Mesothelial cell of epicardium (in vitro differentiated cells): ENCODE data around the gene CCDC43. TPM values are rescaled to one million over a fixed set of nuclear protein-coding genes. Genes with fewer than 3 reads are reported as not detected.
A peak's percentile ranks its signal among the peaks of the same experiment; 100 is the strongest.

ENCODE experiments used
- DNase-seq, 2 experiments: peaks; one replicate each; pipeline ENCODE4 v3.0.0; 2021; ENCODE audit warnings: low spot score in 2 of 2; ENCODE audit not compliant: unreplicated experiment in 2 of 2
- H3K27ac Mint-ChIP-seq: 2 replicates; pipeline ENCODE4 v1.8.0; 2021; ENCODE audit warnings: mixed read lengths
- H3K27me3 Mint-ChIP-seq: 2 replicates; pipeline ENCODE4 v1.8.0; 2021; ENCODE audit warnings: low read depth, mixed read lengths
- H3K36me3 Mint-ChIP-seq: 2 replicates; pipeline ENCODE4 v1.8.0; 2021; ENCODE audit warnings: mixed read lengths
- H3K4me1 Mint-ChIP-seq: 2 replicates; pipeline ENCODE4 v1.8.0; 2021; ENCODE audit warnings: mixed read lengths
- H3K4me3 Mint-ChIP-seq: 2 replicates; pipeline ENCODE4 v1.8.0; 2021; ENCODE audit warnings: mild to moderate bottlenecking, moderate library complexity, mixed read lengths
- H3K9me3 Mint-ChIP-seq: 2 replicates; pipeline ENCODE4 v1.8.0; 2021; ENCODE audit warnings: mixed read lengths
- total RNA-seq: library from RNA; stranded (reverse); gene quantifications from 3 replicates; pipeline ENCODE4 v1.2.1, GENCODE V29; 2021
- TF ChIP-seq, protein P1 (sequence below): fragments of 200-600 bp; sonication (generic); IDR thresholded peaks from one replicate; pipeline ENCODE4 v1.5.0; 2021; ENCODE audit warnings: antibody characterized with exemption; ENCODE audit not compliant: unreplicated experiment

Gene CCDC43
- total RNA-seq, 1 donor from 2014 or later, result 24.9 TPM

DNA sequence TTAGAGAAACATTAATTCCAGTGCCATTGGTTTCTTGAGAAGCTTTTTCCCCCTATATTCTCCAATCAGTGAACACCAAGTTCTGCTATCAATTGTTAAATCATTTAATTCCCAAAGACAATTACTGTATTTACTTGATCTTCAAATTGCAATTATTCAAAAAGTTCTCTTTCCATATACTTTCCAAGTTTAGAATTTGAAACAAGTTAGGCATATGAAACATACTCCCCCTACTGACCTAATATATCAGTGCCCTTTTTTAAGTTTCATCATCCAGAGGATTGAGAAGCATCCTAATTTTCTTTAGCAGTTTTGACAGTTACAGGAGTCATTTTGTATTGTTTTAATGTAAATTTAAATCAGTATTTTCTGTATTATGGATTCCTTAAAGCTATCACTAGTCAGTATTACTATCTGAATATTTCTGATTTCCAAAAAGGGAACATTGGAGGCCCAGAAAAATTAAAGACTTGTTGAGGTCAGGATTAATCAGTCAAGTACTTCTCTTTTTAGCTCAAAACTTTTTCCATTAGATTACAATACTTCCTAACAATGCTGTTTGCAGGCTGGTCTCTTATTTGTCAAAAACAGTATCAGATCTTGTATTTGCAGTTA is 17.0 kb downstream of the CCDC43 start:
- no peak for DNase-seq
- H3K4me1 Mint-ChIP-seq, result no peaks in the 10 kb centered on the region
- H3K27me3 Mint-ChIP-seq, result no peaks in the 10 kb centered on the region
- no peak overlapping the region for H3K4me3 Mint-ChIP-seq
- no peaks in the 10 kb centered on the region for H3K9me3 Mint-ChIP-seq
- H3K36me3 Mint-ChIP-seq, result no peaks in the 10 kb centered on the region
- TF ChIP-seq, protein P1, sequence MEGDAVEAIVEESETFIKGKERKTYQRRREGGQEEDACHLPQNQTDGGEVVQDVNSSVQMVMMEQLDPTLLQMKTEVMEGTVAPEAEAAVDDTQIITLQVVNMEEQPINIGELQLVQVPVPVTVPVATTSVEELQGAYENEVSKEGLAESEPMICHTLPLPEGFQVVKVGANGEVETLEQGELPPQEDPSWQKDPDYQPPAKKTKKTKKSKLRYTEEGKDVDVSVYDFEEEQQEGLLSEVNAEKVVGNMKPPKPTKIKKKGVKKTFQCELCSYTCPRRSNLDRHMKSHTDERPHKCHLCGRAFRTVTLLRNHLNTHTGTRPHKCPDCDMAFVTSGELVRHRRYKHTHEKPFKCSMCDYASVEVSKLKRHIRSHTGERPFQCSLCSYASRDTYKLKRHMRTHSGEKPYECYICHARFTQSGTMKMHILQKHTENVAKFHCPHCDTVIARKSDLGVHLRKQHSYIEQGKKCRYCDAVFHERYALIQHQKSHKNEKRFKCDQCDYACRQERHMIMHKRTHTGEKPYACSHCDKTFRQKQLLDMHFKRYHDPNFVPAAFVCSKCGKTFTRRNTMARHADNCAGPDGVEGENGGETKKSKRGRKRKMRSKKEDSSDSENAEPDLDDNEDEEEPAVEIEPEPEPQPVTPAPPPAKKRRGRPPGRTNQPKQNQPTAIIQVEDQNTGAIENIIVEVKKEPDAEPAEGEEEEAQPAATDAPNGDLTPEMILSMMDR, result peak; percentile 74
- no peak overlapping the region for H3K27ac Mint-ChIP-seq

DNA sequence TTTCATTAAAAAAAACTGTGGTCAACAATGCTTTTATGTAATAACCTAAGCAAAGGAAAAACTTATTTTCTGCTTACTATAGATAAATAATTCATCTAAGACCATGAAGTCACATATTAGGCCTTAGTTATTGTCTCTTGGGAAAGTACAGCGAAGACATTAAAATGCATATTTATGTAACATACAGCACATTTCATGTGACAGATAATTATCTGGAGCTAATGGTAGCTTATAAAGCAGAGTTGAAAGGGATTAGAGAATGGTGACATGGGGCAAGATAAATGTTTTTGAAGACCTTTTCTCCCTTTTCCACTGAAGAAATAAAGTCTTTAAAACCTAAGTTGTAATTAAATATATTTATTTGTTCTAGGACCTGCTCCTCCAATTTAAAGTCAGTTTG is 23.6 kb downstream of the CCDC43 start:
- Mint-ChIP-seq H3K36me3 (no peaks in the 10 kb centered on the region), H3K27ac (no peak overlapping the region), H3K4me3 (no peak overlapping the region), H3K27me3 (no peaks in the 10 kb centered on the region), H3K9me3 (no peaks in the 10 kb centered on the region), H3K4me1 (no peaks in the 10 kb centered on the region)
- TF ChIP-seq, protein P1, result no peak
- no peak for DNase-seq

DNA sequence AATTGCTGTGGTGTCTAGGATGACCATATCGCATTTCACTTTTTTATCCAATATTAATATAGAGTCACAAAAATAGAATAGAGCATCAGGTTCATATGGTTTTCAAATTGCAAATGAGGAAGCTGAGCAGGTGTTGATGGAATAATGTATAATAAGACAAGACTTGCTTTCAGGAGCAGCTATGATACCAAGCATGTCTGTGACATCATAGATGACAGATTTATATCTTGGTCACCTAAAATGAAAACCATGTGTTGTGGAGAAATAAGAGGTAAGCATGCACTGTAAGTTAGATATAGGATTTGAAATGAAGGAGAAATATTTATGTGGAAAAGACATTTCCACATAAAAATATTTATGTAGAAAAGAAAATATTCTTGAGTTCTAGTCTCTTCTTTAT is 24.7 kb downstream of the CCDC43 start:
- no peak for DNase-seq
- Mint-ChIP-seq H3K27ac (no peak overlapping the region), H3K4me3 (no peak overlapping the region), H3K4me1 (no peaks in the 10 kb centered on the region), H3K9me3 (no peaks in the 10 kb centered on the region), H3K27me3 (no peaks in the 10 kb centered on the region), H3K36me3 (no peaks in the 10 kb centered on the region)
- TF ChIP-seq, protein P1, result no peak

DNA sequence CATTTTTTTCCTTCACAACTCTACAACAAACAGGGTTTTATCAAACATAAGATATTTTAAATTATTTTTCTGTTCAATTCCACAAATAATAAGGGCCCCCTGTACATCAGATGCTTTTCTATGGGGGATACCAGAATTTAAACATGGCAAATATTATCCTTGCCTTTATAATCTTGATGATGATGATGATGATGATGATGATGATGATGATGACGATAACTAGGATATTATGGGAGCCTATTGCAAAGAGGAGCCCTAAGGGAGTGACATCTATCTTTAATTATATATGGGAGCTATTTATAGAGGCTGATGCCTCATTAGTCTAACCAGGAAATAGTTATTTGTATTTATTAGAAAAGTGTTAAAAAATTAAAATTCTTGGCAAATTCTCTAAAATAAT is 26.5 kb downstream of the CCDC43 start:
- TF ChIP-seq, protein P1, result no peak
- H3K4me1 Mint-ChIP-seq, result no peaks in the 10 kb centered on the region
- no peak overlapping the region for H3K27ac Mint-ChIP-seq

DNA sequence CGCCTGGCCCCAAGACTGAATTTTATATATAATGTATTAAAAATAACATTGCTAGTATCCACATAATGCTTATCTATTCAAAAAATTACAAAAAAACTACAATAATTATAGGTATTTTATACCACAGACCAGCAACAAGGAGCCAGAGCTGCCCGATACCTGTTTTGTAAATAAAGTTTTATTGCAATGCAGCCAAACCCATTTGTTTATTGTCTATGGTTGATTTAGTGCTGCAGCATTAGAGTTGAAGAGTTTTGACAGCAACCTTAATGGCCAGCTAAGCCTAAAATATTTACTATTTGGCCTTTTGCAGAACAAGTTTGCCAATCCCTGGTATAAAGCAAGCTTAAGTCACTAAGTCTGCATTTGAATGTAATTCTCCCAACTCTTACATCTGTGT is 27.7 kb downstream of the CCDC43 start:
- peaks cover 12% of the 10 kb centered on the region for H3K27me3 Mint-ChIP-seq
- H3K9me3 Mint-ChIP-seq, result no peaks in the 10 kb centered on the region
- H3K36me3 Mint-ChIP-seq, result peaks cover 3% of the 10 kb centered on the region
- TF ChIP-seq, protein P1, result no peak
- no peak overlapping the region for H3K27ac Mint-ChIP-seq
- peaks cover 3% of the 10 kb centered on the region for H3K4me1 Mint-ChIP-seq
- H3K4me3 Mint-ChIP-seq, result no peak overlapping the region
- no peak for DNase-seq

More for the DNA sequence above, 26.5 kb downstream of the CCDC43 start:
- no peak overlapping the region for H3K4me3 Mint-ChIP-seq
- no peaks in the 10 kb centered on the region for H3K36me3 Mint-ChIP-seq
- DNase-seq, result no peak
- no peaks in the 10 kb centered on the region for H3K9me3 Mint-ChIP-seq
- H3K27me3 Mint-ChIP-seq, result no peaks in the 10 kb centered on the region
